Measurements from ENCODE around the gene ADCY5.

Gene ADCY5

GRCh38 chr3:123447416-123447748 is 1.5 kb downstream of the ADCY5 start:
- Mint-ChIP-seq H3K27ac (no peak overlapping the region), H3K36me3 (no peaks in the 10 kb centered on the region), H3K4me3 (peak overlapping the region; percentile 78), H3K4me1 (ENCODE audit: low read depth) (peaks cover 1% of the 10 kb centered on the region), H3K27me3 (peaks cover 35% of the 10 kb centered on the region), H3K9me3 (ENCODE audit: low read depth) (no peaks in the 10 kb centered on the region)

- H3K4me3 Mint-ChIP-seq, result peak overlapping the region; percentile 78
These were observed 2.2 kb downstream of the ADCY5 start for GRCh38 chr3:123446610-123447109.

GRCh38 chr3:123446210-123446609 is 2.7 kb downstream of the ADCY5 start:
- Mint-ChIP-seq H3K27ac (no peak overlapping the region), H3K4me1 (ENCODE audit: low read depth) (peaks cover 1% of the 10 kb centered on the region), H3K36me3 (no peaks in the 10 kb centered on the region), H3K9me3 (ENCODE audit: low read depth) (no peaks in the 10 kb centered on the region), H3K27me3 (peaks cover 39% of the 10 kb centered on the region), H3K4me3 (peak overlapping the region; percentile 62)

More at GRCh38 chr3:123446610-123447109, 2.2 kb downstream of the ADCY5 start:
- no peaks in the 10 kb centered on the region for H3K9me3 Mint-ChIP-seq (ENCODE audit: low read depth)
- H3K27ac Mint-ChIP-seq, result no peak overlapping the region
- peaks cover 1% of the 10 kb centered on the region for H3K4me1 Mint-ChIP-seq (ENCODE audit: low read depth)
- H3K36me3 Mint-ChIP-seq, result no peaks in the 10 kb centered on the region
- peaks cover 37% of the 10 kb centered on the region for H3K27me3 Mint-ChIP-seq

- H3K36me3 Mint-ChIP-seq, result no peaks in the 10 kb centered on the region
- peaks cover 34% of the 10 kb centered on the region for H3K27me3 Mint-ChIP-seq
- H3K27ac Mint-ChIP-seq, result no peak overlapping the region
- peaks cover 1% of the 10 kb centered on the region for H3K4me1 Mint-ChIP-seq (ENCODE audit: low read depth)
- no peak overlapping the region for H3K4me3 Mint-ChIP-seq
- no peaks in the 10 kb centered on the region for H3K9me3 Mint-ChIP-seq (ENCODE audit: low read depth)
These were observed 3.2 kb downstream of the ADCY5 start for GRCh38 chr3:123445702-123446101.

- peaks cover 28% of the 10 kb centered on the region for H3K27me3 Mint-ChIP-seq
- H3K4me3 Mint-ChIP-seq, result no peak overlapping the region
- no peak overlapping the region for H3K27ac Mint-ChIP-seq
- peaks cover 1% of the 10 kb centered on the region for H3K4me1 Mint-ChIP-seq (ENCODE audit: low read depth)
- H3K36me3 Mint-ChIP-seq, result no peaks in the 10 kb centered on the region
- H3K9me3 Mint-ChIP-seq (ENCODE audit: low read depth), result no peaks in the 10 kb centered on the region
These were observed 4.1 kb downstream of the ADCY5 start for GRCh38 chr3:123444744-123445143.

- H3K9me3 Mint-ChIP-seq (ENCODE audit: low read depth), result no peaks in the 10 kb centered on the region
- peaks cover 30% of the 10 kb centered on the region for H3K27me3 Mint-ChIP-seq
- H3K36me3 Mint-ChIP-seq, result no peaks in the 10 kb centered on the region
- H3K4me3 Mint-ChIP-seq, result no peak overlapping the region
- no peak overlapping the region for H3K27ac Mint-ChIP-seq
- H3K4me1 Mint-ChIP-seq (ENCODE audit: low read depth), result peaks cover 1% of the 10 kb centered on the region
These were observed 4.9 kb downstream of the ADCY5 start for GRCh38 chr3:123444023-123444422.

- peaks cover 30% of the 10 kb centered on the region for H3K27me3 Mint-ChIP-seq
- H3K4me3 Mint-ChIP-seq, result no peak overlapping the region
- peaks cover 1% of the 10 kb centered on the region for H3K4me1 Mint-ChIP-seq (ENCODE audit: low read depth)
These were observed 6.0 kb downstream of the ADCY5 start for GRCh38 chr3:123442908-123443307.

GRCh38 chr3:123442125-123442524 is 6.8 kb downstream of the ADCY5 start:
- H3K27me3 Mint-ChIP-seq, result peaks cover 30% of the 10 kb centered on the region
- H3K9me3 Mint-ChIP-seq (ENCODE audit: low read depth), result no peaks in the 10 kb centered on the region
- H3K4me1 Mint-ChIP-seq (ENCODE audit: low read depth), result peaks cover 1% of the 10 kb centered on the region

More at GRCh38 chr3:123442908-123443307, 6.0 kb downstream of the ADCY5 start:
- Mint-ChIP-seq H3K36me3 (no peaks in the 10 kb centered on the region), H3K9me3 (ENCODE audit: low read depth) (no peaks in the 10 kb centered on the region), H3K27ac (no peak overlapping the region)

GRCh38 chr3:123439806-123440580 is 8.9 kb downstream of the ADCY5 start:
- Mint-ChIP-seq H3K27ac (no peak overlapping the region), H3K36me3 (no peaks in the 10 kb centered on the region), H3K4me3 (no peak overlapping the region), H3K9me3 (ENCODE audit: low read depth) (no peaks in the 10 kb centered on the region), H3K4me1 (ENCODE audit: low read depth) (no peaks in the 10 kb centered on the region), H3K27me3 (peaks cover 20% of the 10 kb centered on the region)

More at GRCh38 chr3:123442125-123442524, 6.8 kb downstream of the ADCY5 start:
- no peak overlapping the region for H3K27ac Mint-ChIP-seq
- no peaks in the 10 kb centered on the region for H3K36me3 Mint-ChIP-seq
- H3K4me3 Mint-ChIP-seq, result no peak overlapping the region

GRCh38 chr3:123432832-123433523 is 15.9 kb downstream of the ADCY5 start:
- H3K36me3 Mint-ChIP-seq, result no peaks in the 10 kb centered on the region
- H3K4me1 Mint-ChIP-seq (ENCODE audit: low read depth), result no peaks in the 10 kb centered on the region
- peaks cover 2% of the 10 kb centered on the region for H3K27me3 Mint-ChIP-seq
- H3K4me3 Mint-ChIP-seq, result no peak overlapping the region
- H3K9me3 Mint-ChIP-seq (ENCODE audit: low read depth), result no peaks in the 10 kb centered on the region
- no peak overlapping the region for H3K27ac Mint-ChIP-seq

GRCh38 chr3:123431658-123432324 is 17.1 kb downstream of the ADCY5 start:
- no peaks in the 10 kb centered on the region for H3K36me3 Mint-ChIP-seq
- peaks cover 5% of the 10 kb centered on the region for H3K27me3 Mint-ChIP-seq
- H3K9me3 Mint-ChIP-seq (ENCODE audit: low read depth), result no peaks in the 10 kb centered on the region
- no peaks in the 10 kb centered on the region for H3K4me1 Mint-ChIP-seq (ENCODE audit: low read depth)
- no peak overlapping the region for H3K4me3 Mint-ChIP-seq
- no peak overlapping the region for H3K27ac Mint-ChIP-seq

- H3K27ac Mint-ChIP-seq, result no peak overlapping the region
- H3K4me3 Mint-ChIP-seq, result no peak overlapping the region
- peaks cover 5% of the 10 kb centered on the region for H3K27me3 Mint-ChIP-seq
- H3K4me1 Mint-ChIP-seq (ENCODE audit: low read depth), result no peaks in the 10 kb centered on the region
- H3K36me3 Mint-ChIP-seq, result no peaks in the 10 kb centered on the region
- no peaks in the 10 kb centered on the region for H3K9me3 Mint-ChIP-seq (ENCODE audit: low read depth)
These were observed 17.8 kb downstream of the ADCY5 start for GRCh38 chr3:123431007-123431657.

GRCh38 chr3:123430266-123430665 is 18.6 kb downstream of the ADCY5 start:
- H3K4me1 Mint-ChIP-seq (ENCODE audit: low read depth), result no peaks in the 10 kb centered on the region
- H3K27me3 Mint-ChIP-seq, result peaks cover 5% of the 10 kb centered on the region
- no peak overlapping the region for H3K4me3 Mint-ChIP-seq
- no peaks in the 10 kb centered on the region for H3K9me3 Mint-ChIP-seq (ENCODE audit: low read depth)
- H3K27ac Mint-ChIP-seq, result no peak overlapping the region
- no peaks in the 10 kb centered on the region for H3K36me3 Mint-ChIP-seq

GRCh38 chr3:123429362-123430125 is 19.3 kb downstream of the ADCY5 start:
- Mint-ChIP-seq H3K9me3 (ENCODE audit: low read depth) (no peaks in the 10 kb centered on the region), H3K4me3 (no peak overlapping the region), H3K36me3 (no peaks in the 10 kb centered on the region), H3K4me1 (ENCODE audit: low read depth) (no peaks in the 10 kb centered on the region), H3K27ac (no peak overlapping the region), H3K27me3 (peaks cover 5% of the 10 kb centered on the region)

Data from activated naive CD8-positive, alpha-beta T cell (primary cell).